Transverse colon (tissue), 4 donors: Measurements from ENCODE around the gene PRSS23. TPM values are rescaled to one million over a fixed set of nuclear protein-coding genes. Genes with fewer than 3 reads are reported as not detected.

ENCODE experiments used
- DNase-seq: peaks from one replicate; pipeline ENCODE4 v3.0.0-alpha.2; 2019
- H3K27ac ChIP-seq, 4 donors: fragments of 200-600 bp; sonication (generic); 2 replicates each; pipeline ENCODE4 v1.5.1; 2016 to 2018; ENCODE audit warnings: inconsistent platforms in 4 of 4
- H3K27me3 ChIP-seq: fragments of 200-600 bp; sonication (generic); 2 replicates; pipeline ENCODE4 v1.5.1; 2017; ENCODE audit warnings: inconsistent platforms
- H3K36me3 ChIP-seq, 4 donors: fragments of 200-600 bp; sonication (generic); 2 replicates each; pipeline ENCODE4 v1.5.1; 2017 to 2019; ENCODE audit warnings: inconsistent platforms in 4 of 4
- H3K4me1 ChIP-seq, 4 donors: fragments of 200-600 bp; sonication (generic); 2 replicates each; pipeline ENCODE4 v1.5.1; 2017 to 2020; ENCODE audit warnings: inconsistent platforms in 4 of 4
- H3K4me3 ChIP-seq, 4 donors: fragments of 200-600 bp; sonication (generic); 1 replicate in 1 of 4; 2 replicates in 3 of 4; pipeline versions ENCODE4 v1.5.1 to v1.6.1; 2017 to 2019; ENCODE audit warnings: inconsistent platforms in 4 of 4
- H3K9me3 ChIP-seq, 2 donors: fragments of 200-600 bp; sonication (generic); 2 replicates each; pipeline ENCODE4 v1.5.1; 2017 to 2019; ENCODE audit warnings: inconsistent platforms in 2 of 2
- EP300 ChIP-seq: sonication (generic); formaldehyde crosslinking; IDR thresholded peaks from one replicate; pipeline ENCODE4 v1.6.1; 2017; ENCODE audit warnings: antibody characterized with exemption, low read depth
- POLR2A ChIP-seq: fragments of 450-650 bp; IDR thresholded peaks from one replicate; pipeline ENCODE4 v1.6.1; 2016; ENCODE audit warnings: antibody characterized with exemption, mild to moderate bottlenecking, moderate library complexity
- POLR2AphosphoS5 ChIP-seq, 3 donors: sonication (generic); formaldehyde crosslinking; IDR thresholded peaks; one replicate each; pipeline ENCODE4 v1.6.1; 2016; ENCODE audit warnings: antibody characterized with exemption in 3 of 3
- WGBS, 2 donors: methylation state at CpG; one replicate each; pipeline ENCODE4 v1.1.5; 2018; ENCODE audit warnings: low coverage in 1 of 2; 5-methylcytosine and 5-hydroxymethylcytosine counted together
- in situ Hi-C, 4 donors: fragments of 200-750 bp; cut with MboI; loops; one replicate each; pipeline versions ENCODE4 v1.15.0 to v1.15.1; 2017; ENCODE audit warnings: low sequenced_read_pairs in 3 of 4, low pct_ligation_motif_present in 1 of 4, low pct_unique_long_range_greater_than_20kb in 1 of 4
- intact Hi-C: fragments of 100-400 bp; cut with DNase I; formaldehyde crosslinking; loops from one replicate; pipeline ENCODE4 v1.15.1; 2023; ENCODE audit warnings: low total_unique reads
- total RNA-seq, 4 donors: library from RNA; depleted of rRNA; stranded (reverse); fragments of >200 nt; gene quantifications; one replicate each; pipeline ENCODE4 v1.1.0, GENCODE V29; 2016
- TF ChIP-seq, protein P1 (sequence below), 5 experiments: fragments of 200-600 bp in 3 of 5; fragments of 450-650 bp in 2 of 5; sonication (generic) in 3 of 5; IDR thresholded peaks; 1 replicate in 2 of 5; 2 replicates in 3 of 5; pipeline ENCODE4 v1.5.1; 2016 to 2017; ENCODE audit warnings: antibody characterized with exemption in 5 of 5, inconsistent platforms in 3 of 5, mild to moderate bottlenecking in 2 of 5, moderate library complexity in 1 of 5

Gene PRSS23
- total RNA-seq, 4 donors from 2014 or later, result 48.8 to 220 (median 49.7) TPM

DNA sequence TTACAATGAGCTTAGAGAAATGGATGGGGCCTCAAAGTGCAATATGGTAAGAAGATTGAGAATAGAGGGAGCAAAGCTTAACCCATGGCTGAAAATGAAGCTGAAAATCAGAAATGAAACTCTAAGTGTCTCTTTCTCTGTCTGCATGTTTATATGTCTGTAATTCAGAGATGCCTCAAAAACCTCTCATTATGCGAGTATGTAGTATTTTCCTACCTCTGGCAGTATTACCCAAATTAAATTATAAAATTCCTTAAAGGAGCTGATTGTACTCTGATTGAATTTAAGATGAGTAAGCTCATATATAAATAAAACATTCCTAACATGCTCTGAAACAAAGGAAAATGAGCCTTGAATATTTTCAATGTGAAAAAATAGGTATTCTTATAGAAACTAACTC is 39.8 kb upstream of the PRSS23 start:
- 89 to 100% methylated on average over 1 of the region's 1 CpG for WGBS, 2 donors
- Histone ChIP-seq H3K9me3 (no peaks in the 10 kb centered on the region), H3K27me3 (no peaks in the 10 kb centered on the region), H3K36me3 (no peaks in the 10 kb centered on the region), H3K27ac (no peak overlapping the region), H3K4me1 (no peaks in the 10 kb centered on the region), H3K4me3 (no peak overlapping the region)
- DNase-seq, result no peak
- intact Hi-C loops (no loop called here), in situ Hi-C loops (no loop called here)
- TF ChIP-seq POLR2A (no peak), EP300 (no peak), POLR2AphosphoS5 (IDR thresholded peaks at IDR 0.05) (no peak)
- TF ChIP-seq, protein P1, sequence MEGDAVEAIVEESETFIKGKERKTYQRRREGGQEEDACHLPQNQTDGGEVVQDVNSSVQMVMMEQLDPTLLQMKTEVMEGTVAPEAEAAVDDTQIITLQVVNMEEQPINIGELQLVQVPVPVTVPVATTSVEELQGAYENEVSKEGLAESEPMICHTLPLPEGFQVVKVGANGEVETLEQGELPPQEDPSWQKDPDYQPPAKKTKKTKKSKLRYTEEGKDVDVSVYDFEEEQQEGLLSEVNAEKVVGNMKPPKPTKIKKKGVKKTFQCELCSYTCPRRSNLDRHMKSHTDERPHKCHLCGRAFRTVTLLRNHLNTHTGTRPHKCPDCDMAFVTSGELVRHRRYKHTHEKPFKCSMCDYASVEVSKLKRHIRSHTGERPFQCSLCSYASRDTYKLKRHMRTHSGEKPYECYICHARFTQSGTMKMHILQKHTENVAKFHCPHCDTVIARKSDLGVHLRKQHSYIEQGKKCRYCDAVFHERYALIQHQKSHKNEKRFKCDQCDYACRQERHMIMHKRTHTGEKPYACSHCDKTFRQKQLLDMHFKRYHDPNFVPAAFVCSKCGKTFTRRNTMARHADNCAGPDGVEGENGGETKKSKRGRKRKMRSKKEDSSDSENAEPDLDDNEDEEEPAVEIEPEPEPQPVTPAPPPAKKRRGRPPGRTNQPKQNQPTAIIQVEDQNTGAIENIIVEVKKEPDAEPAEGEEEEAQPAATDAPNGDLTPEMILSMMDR (IDR thresholded peaks at IDR 0.05), result no peak

DNA sequence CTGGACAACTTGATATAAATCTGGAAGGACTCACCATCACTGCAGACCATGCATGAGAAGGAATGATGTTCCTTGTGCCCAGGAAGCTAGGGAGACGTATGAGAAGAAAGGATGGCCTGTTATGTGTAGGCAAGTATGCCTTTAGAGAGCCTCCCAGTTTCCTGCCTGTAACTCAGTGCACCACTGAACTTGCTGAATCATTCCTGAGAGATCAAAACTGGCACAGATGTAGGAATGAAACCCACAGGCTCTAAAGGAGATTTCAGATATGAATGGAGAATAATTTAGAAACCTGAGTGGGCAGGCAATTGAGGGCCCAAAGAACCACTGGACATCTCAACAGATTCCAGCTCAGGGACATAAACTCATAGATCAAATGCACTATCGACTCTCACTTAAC is 38.4 kb upstream of the PRSS23 start:
- no peak overlapping the region for H3K27ac ChIP-seq
- H3K4me1 ChIP-seq, result no peaks in the 10 kb centered on the region
- H3K36me3 ChIP-seq, result no peaks in the 10 kb centered on the region
- intact Hi-C loops (no loop called here), in situ Hi-C loops (no loop called here)
- H3K27me3 ChIP-seq, result no peaks in the 10 kb centered on the region
- H3K4me3 ChIP-seq, result no peak overlapping the region
- TF ChIP-seq, protein P1 (IDR thresholded peaks at IDR 0.05), result no peak
- TF ChIP-seq EP300 (no peak), POLR2A (no peak), POLR2AphosphoS5 (IDR thresholded peaks at IDR 0.05) (no peak)
- H3K9me3 ChIP-seq, result no peaks in the 10 kb centered on the region
- 69 to 83% methylated on average over 1 to 2 of the region's 2 CpGs for WGBS, 2 donors
- no peak for DNase-seq

DNA sequence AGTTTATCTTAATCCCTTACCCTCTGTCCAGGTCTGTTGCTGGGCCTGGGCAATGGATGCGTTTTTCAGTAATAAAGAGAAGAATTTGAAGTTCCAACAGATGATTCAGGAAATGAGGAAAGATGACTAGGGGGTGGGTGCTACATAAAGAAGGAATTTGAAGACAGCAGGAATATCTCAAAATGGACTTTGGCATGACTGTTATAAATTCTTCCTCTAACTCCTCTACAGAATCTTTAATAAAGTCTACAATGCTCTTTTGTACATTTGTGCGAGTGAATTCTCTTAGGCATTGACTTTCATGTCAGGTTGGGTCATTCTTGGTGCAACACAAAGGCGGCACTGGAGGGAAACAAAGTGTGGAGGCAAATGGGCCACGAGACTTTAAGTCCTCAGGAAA is 35.1 kb upstream of the PRSS23 start:
- no peak overlapping the region for H3K4me3 ChIP-seq
- no peaks in the 10 kb centered on the region for H3K9me3 ChIP-seq
- TF ChIP-seq, protein P1 (IDR thresholded peaks at IDR 0.05), result no peak
- no peak for TF ChIP-seq POLR2AphosphoS5 (IDR thresholded peaks at IDR 0.05)
- H3K27ac ChIP-seq, result no peak overlapping the region
- H3K27me3 ChIP-seq, result no peaks in the 10 kb centered on the region
- 68 to 71% methylated on average over 3 to 4 of the region's 4 CpGs for WGBS, 2 donors
- intact Hi-C loops (no loop called here), in situ Hi-C loops (no loop called here)
- no peaks in the 10 kb centered on the region for H3K36me3 ChIP-seq
- no peak for DNase-seq
- no peaks in the 10 kb centered on the region for H3K4me1 ChIP-seq

DNA sequence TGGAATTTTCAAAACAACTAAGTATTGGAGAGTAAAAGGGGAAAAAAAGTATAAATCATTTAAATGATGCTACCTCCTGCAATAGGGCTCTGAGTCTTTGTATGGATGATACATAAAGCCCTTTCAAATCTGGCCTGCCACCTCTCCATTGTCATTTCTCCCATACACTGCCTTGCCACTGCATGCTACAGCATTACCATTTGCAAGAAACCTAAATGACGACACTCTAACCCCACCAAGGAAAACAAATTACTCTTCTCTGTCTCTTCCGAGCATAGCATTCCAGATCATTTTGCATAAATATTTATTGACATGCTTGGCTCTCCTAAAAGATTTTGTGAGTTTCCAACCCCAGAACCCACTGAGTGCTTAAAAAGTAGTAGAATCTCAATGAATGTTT is 34.5 kb upstream of the PRSS23 start:
- H3K4me1 ChIP-seq, result no peaks in the 10 kb centered on the region
- TF ChIP-seq EP300, result no peak
- TF ChIP-seq, protein P1 (IDR thresholded peaks at IDR 0.05), result no peak
- no peak for TF ChIP-seq POLR2AphosphoS5 (IDR thresholded peaks at IDR 0.05)
- TF ChIP-seq POLR2A, result no peak
- no peak overlapping the region for H3K4me3 ChIP-seq
- in situ Hi-C loops, result no loop called here
- 56 to 74% methylated on average over 2 of the region's 2 CpGs for WGBS, 2 donors
- H3K27ac ChIP-seq, result no peak overlapping the region
- no peak for DNase-seq
- H3K36me3 ChIP-seq, result no peaks in the 10 kb centered on the region
- no peaks in the 10 kb centered on the region for H3K27me3 ChIP-seq
- H3K9me3 ChIP-seq, result no peaks in the 10 kb centered on the region
- intact Hi-C loops, result no loop called here
